ENCODE results near the gene SLC35F1.
"Not testable (repeated sequence)": the region's sequence is repeated elsewhere in the genome, so short reads cannot be mapped to it uniquely, and the experiment has no call there.

The SLC35F1 gene

DNA sequence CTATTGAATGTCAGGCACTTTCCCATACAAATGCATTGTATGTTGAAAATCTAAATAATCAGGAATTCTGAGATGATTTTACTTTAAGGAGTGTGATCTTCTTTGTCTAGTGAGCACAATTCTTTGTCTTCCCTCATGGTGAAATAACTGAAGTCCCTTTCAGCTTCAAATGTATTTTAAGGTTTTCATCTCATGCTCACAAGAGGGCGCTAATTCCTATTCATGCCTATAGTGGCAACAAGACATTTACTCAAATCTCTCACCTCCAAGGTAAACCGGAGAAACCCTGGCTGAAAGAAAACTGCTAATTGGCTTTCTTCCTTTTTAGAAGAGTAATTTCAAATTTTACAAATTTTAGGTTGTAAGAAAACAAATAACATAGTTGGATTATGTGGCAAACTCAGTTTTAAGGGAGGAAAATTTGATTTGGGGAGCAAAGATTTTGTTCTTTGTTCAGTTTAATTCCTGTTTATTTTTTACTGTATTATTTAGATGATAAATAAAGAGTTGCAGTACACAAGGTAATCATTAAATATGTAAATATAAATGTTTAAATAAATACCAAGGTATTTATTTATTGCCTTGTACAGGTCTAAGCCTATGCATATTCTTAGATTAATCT is 69.1 kb downstream of the SLC35F1 start:
- DNase-seq (ENCODE audit: extremely low spot score, insufficient read length, low read depth) (no peak), FAIRE-seq (peak; percentile 58)

DNA sequence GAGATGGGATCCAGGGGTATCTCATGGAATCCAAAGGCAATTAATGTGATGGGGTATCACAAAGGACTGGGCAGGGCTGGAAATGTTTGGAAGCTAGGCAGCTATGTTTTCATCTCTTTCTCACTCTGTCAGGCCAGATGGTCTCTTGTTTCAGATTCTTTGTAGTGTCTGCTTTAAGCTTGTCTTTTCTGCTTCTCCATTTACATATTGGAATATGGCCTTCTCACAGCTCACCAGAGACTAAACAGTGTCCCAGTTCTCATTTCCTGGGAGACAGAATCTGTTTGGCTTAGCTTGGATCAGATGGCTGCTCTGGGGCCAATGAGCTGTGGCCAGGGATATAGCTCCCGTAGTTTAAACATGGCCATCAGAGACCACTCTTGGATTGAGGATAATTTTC is 78.9 kb downstream of the SLC35F1 start:
- FAIRE-seq (no peak), DNase-seq (ENCODE audit: extremely low spot score, insufficient read length, low read depth) (no peak)

DNA sequence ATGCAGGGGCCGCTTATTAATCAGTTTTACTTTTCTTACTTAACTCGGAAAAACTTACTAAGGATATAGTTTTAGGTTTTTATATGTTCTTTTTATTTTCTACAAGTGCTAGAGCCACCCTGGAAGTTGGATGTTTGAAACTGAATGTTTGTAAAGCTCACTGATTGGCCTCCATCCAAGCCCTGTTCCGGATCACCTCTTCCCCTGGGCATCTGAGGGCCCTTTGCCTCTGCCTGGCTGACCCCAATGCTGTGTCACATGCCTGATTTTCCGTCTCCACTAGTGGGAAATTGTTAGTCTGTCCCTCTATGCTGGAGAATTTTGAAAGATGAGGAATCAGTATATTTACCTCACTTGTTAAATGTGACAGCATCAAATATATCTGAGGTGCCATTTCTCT is 79.3 kb downstream of the SLC35F1 start:
- FAIRE-seq (no peak), DNase-seq (ENCODE audit: extremely low spot score, insufficient read length, low read depth) (no peak)

DNA sequence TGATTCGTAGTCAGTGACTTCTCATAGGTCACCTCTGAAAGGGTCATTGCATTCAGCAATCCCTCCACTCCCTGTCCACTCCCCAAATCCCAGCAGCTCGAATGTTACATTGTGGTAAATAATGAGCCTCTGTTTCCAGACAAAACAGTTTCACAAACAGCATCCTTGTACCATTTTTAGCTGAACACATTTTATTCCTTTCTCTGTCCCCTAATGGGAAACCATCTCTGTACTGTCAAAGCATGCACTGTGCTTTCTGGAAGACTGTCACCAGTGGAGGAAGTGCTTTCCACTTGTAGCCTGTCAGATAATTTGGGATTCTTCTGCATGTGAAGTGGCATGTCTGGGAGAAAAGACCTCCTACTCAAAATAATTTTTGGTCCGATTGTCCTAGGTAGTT is 82.0 kb downstream of the SLC35F1 start:
- FAIRE-seq = no peak
- no peak for DNase-seq (ENCODE audit: extremely low spot score, insufficient read length, low read depth)

DNA sequence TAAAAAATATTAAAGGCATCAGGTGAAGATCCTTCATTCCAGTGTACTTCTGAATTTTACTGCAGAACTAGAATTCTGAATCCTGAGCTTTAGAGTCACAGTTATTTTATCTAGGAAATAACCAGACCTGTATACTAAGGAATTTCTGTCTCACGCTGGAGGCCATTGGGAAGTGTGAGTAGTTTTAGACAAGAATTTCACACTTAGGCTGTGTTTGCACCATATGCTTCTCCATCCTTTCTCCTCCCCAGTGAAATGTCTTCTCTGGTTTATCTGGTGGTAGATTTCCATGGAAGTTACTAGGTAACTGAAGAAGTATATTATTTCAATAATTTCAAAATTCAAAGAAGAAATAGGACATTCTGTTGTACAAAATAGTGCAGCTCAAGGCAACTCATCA is 83.1 kb downstream of the SLC35F1 start:
- FAIRE-seq = no peak
- no peak for DNase-seq (ENCODE audit: extremely low spot score, insufficient read length, low read depth)

- DNase-seq (ENCODE audit: extremely low spot score, insufficient read length, low read depth) = no peak
- FAIRE-seq = no peak
Measured at GRCh38 chr6:117992856-117993255, 85.8 kb downstream of the SLC35F1 start.

GRCh38 chr6:118012944-118013343 is 105.9 kb downstream of the SLC35F1 start:
- DNase-seq (ENCODE audit: extremely low spot score, insufficient read length, low read depth) = no peak
- no peak for FAIRE-seq

DNA sequence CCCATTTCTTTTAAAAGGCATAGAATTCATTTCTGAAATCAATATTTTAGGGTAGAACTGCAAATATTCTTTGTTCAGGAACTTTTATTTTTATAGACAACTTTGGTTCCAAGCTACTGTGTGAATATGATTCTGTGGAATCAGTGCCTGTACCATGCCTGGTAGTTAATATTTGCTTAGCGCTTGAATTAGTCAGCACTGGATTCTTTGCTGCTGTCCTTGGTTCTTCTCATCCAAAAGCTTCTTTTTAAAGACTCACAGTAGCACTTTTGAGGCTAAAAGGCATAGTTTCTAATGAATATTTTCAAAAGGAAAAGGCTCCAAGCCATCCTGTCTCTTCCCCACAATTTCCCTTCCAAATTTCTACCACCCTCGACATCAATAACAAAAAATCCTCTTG is 109.5 kb downstream of the SLC35F1 start:
- FAIRE-seq (no peak), DNase-seq (ENCODE audit: extremely low spot score, insufficient read length, low read depth) (no peak)

GRCh38 chr6:118017301-118017848 is 110.3 kb downstream of the SLC35F1 start:
- DNase-seq (ENCODE audit: extremely low spot score, insufficient read length, low read depth) (no peak), FAIRE-seq (no peak)

DNA sequence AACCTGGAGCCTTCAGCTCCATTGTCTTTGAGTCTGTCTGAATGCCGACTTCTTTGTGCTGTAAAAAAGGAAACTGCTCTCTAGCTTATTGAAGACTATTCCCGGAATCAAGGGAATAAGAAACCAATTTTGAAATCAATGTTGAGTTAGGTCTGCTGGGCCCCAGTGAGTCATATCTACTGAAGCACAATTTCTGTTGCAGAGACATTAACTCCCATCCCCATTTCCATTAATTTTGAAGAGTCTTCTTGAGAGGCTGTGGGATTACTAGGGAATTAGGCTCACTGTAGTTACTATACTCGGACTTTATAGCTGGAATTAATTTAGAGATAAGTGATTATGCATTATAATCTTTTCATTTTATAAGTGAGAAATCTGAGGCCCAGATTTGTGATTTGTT is 116.7 kb downstream of the SLC35F1 start:
- DNase-seq (ENCODE audit: extremely low spot score, insufficient read length, low read depth) (no peak), FAIRE-seq (no peak)

DNA sequence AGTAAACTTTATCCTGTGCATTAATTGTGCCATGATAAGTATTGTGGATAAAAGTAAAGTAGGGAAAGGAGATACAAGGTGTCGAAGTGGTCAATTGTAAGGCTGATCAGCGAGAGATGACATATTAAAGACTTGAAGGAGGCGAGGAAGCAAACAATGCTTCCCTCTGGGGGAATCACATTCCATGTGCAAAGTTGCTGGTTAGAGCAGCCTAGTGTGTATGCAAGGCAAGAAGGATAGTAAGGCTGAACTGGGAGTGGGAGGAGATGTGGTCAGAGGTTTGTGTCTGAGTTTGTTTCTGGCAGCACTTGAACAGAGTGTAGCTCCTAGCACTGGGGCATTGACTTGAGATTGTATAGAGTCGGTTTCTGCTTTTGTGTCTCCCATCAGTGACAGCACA is 122.9 kb downstream of the SLC35F1 start:
- FAIRE-seq (no peak), DNase-seq (ENCODE audit: extremely low spot score, insufficient read length, low read depth) (no peak)

- DNase-seq (ENCODE audit: extremely low spot score, insufficient read length, low read depth); FAIRE-seq: not testable (repeated sequence)
Measured at GRCh38 chr6:118037479-118037878, 130.4 kb downstream of the SLC35F1 start.

DNA sequence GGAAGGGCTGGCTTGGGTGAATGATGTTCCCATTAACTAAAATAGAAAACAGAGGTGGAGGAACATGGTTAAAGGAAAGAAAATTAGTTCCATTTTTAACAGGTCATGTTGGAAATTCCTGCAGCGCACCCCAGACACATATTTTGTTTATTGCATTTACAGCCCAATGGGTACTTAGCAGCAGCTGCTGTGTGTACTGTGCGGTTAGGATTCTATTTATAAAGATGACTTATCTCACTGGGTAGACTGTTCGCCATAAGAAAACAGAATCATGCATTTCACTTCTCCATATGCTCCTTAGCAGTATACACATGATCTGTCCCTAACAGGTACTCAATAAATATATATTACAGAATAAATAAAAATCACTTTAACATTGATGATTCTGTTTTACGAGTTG is 135.8 kb downstream of the SLC35F1 start:
- FAIRE-seq = no peak
- no peak for DNase-seq (ENCODE audit: extremely low spot score, insufficient read length, low read depth)

DNA sequence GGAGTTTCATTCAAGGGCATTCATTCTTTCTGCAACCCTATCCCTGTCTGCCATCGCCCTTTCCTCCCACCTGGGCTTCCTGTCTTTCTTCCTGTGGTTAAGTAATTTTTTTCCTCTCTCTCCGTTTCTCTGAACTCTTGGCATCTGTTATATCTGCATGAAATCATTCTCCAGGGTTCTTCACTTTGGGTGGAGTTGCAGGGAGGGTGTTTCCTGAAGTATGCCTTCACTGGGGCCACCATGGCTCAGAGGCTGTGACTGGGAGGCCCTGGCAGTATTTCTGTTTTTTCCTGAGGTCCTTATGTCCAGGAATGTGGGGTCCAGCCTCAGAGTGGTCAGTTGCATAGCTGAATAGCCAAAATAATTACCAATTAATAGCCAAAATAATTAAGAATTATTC is 137.2 kb downstream of the SLC35F1 start:
- FAIRE-seq (no peak), DNase-seq (ENCODE audit: extremely low spot score, insufficient read length, low read depth) (no peak)

- DNase-seq (ENCODE audit: extremely low spot score, insufficient read length, low read depth) = no peak
- FAIRE-seq = no peak
Measured at GRCh38 chr6:118054082-118054481, 147.0 kb downstream of the SLC35F1 start.

DNA sequence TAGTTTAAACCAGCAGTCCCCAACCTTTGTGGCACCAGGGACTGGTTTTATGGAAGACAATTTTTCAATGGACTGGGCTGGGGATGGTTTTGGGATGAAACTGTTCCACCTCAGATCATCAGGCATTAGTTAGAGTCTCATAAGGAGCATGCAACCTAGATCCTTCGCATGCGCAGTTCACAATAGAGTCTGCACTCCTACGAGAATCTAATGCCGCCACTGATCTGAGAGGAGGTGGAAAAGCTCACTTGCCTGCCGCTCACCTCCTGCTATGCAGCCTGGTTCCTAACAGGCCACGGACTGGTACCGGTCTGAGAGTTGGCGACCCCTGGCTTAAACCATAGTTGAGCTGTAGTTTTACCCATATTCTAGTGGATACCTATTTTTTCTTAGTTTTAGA is 154.6 kb downstream of the SLC35F1 start:
- FAIRE-seq (no peak), DNase-seq (ENCODE audit: extremely low spot score, insufficient read length, low read depth) (no peak)

GRCh38 chr6:118080547-118080946 is 173.5 kb downstream of the SLC35F1 start:
- no peak for DNase-seq (ENCODE audit: extremely low spot score, insufficient read length, low read depth)
- no peak for FAIRE-seq

DNA sequence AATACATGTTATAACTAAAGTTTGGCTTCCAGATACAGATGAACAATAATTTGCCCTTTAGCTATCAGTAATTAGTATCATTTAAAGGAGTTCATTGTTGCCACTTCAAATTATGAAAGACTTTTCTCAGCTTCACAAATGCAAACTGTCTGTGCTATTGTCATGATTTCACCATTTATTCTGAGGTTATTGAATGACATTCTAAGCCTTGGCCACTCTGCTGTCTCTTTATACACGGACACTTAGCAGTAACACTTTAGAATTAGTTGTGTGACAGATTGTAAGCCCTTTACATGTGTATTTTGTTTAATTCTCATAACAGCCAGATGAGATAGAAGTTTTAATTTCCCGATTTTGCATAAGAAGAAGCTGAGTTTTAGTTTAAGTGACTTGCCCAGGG is 176.6 kb downstream of the SLC35F1 start:
- no peak for FAIRE-seq
- DNase-seq (ENCODE audit: extremely low spot score, insufficient read length, low read depth) = no peak

- DNase-seq (ENCODE audit: extremely low spot score, insufficient read length, low read depth) (no peak), FAIRE-seq (no peak)
Measured at GRCh38 chr6:118085665-118086064, 178.6 kb downstream of the SLC35F1 start.

GRCh38 chr6:118086159-118086558 is 179.1 kb downstream of the SLC35F1 start:
- FAIRE-seq (no peak), DNase-seq (ENCODE audit: extremely low spot score, insufficient read length, low read depth) (no peak)

DNA sequence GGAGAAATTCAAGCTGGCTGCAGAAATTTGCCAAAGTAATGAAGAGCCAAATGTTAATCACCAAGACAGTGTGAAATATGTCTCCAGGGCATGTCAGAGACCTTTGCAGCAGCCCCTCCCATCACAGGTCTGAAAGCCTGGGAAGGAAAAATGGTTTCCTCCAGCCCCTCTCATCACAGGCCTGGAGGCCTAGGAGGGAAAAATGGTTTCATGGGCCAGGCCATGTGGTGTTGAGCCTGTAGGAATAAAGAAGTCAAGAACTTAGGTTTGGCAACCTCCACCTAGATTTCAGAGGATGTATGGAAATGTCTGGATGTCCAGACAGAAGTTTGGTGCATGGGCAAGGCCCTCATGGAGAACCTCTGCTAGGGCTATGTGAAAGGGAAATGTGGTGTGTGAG is 185.0 kb downstream of the SLC35F1 start:
- FAIRE-seq (no peak), DNase-seq (ENCODE audit: extremely low spot score, insufficient read length, low read depth) (no peak)

GRCh38 chr6:118097576-118097975 is 190.5 kb downstream of the SLC35F1 start:
- no peak for FAIRE-seq

More at GRCh38 chr6:118097576-118097975, 190.5 kb downstream of the SLC35F1 start:
- no peak for DNase-seq (ENCODE audit: extremely low spot score, insufficient read length, low read depth)
